HG03280 (cell line): ENCODE results near the gene CLEC20A.
"Not testable (repeated sequence)": the region's sequence is repeated elsewhere in the genome, so short reads cannot be mapped to it uniquely, and the experiment has no call there.

ENCODE experiments used
- ATAC-seq: cut with Tn5 transposase; IDR thresholded peaks from one replicate; pipeline ENCODE4 v1.9.1; 2021; ENCODE audit warnings: mild to moderate bottlenecking, moderate library complexity; ENCODE audit not compliant: unreplicated experiment

Gene CLEC20A

GRCh38 chr1:178529364-178530036 lies 32.7 kb upstream of the CLEC20A start:
- ATAC-seq: no peak

DNA sequence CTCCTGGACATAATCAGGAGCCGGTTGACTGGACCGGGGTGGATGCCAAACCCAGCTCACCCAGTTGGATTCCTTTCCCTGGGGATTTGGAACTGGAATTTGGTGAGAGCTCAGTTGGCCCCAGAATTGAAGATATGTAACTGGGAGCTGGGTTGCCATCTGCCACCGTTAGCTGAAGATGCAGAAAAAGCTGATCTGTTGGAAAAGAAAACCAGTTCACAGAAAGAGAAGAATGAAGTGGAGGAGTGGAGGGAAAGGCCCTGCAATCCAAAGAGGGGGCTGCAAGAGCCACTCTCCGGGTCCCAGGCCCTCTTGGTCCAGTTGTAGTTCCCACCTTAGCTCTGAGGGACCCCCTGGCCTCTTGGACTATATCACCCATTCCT lies 32.2 kb upstream of the CLEC20A start:
- ATAC-seq: no peak

DNA sequence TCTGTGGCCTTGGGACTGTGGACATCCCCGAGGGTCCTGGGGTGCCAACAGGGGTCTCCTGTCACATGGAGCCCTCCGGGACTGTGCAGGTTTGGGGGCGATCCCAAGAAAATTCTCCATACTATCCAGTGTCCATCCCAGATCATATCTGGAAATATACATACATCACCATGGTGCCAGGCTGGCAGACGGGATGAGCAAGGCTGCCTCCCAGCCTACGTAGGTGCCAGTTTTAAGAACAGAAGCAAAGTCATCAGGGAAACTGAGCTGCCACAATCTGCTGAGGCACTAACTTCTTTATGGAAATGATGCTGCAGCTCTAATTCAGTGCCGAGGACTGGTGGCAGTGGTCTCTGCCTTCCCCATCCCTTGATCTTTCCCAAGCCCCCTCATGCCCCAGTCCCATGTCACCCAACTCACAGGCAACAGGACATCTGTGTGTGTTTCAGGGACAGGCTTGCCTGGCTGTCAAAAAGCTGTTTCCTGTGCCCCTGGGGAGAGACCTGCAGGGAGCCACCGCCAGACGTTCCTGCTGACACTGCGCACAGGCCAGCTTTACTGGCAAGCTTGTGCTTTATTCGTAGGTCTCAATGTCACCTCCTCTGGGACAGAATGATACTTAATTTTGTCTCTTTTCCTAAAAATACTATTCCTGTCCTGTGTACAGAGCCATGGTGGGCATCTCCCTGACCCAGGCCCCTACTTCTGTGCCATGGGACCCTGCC lies 31.6 kb upstream of the CLEC20A start:
- no peak for ATAC-seq

- ATAC-seq: no peak
Observed at GRCh38 chr1:178527117-178527516, 30.4 kb upstream of the CLEC20A start.

DNA sequence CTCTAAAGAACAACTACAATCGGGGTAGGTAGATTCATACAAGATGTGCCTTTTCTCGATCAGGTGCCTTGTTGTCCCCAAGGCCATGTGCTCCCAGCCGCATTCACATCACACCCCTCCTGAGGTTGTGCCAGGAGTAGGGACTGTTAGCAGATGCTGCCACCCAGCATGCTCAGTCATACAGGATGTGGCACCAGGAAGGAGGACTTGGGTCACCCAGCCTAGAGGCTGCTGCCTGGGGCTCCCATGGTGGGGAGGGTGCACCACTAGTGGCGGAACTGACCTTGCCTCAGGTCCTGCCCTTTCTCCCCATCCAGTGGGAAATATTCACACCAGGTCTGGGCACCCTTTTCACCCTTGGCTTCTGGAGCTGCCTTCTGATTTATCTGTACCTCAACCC lies 24.5 kb upstream of the CLEC20A start:
- ATAC-seq: no peak

GRCh38 chr1:178520803-178521202 lies 24.0 kb upstream of the CLEC20A start:
- ATAC-seq: no peak

GRCh38 chr1:178518894-178519293 lies 22.1 kb upstream of the CLEC20A start:
- ATAC-seq: no peak

- no peak for ATAC-seq
Observed at GRCh38 chr1:178516110-178516509, 19.3 kb upstream of the CLEC20A start.

DNA sequence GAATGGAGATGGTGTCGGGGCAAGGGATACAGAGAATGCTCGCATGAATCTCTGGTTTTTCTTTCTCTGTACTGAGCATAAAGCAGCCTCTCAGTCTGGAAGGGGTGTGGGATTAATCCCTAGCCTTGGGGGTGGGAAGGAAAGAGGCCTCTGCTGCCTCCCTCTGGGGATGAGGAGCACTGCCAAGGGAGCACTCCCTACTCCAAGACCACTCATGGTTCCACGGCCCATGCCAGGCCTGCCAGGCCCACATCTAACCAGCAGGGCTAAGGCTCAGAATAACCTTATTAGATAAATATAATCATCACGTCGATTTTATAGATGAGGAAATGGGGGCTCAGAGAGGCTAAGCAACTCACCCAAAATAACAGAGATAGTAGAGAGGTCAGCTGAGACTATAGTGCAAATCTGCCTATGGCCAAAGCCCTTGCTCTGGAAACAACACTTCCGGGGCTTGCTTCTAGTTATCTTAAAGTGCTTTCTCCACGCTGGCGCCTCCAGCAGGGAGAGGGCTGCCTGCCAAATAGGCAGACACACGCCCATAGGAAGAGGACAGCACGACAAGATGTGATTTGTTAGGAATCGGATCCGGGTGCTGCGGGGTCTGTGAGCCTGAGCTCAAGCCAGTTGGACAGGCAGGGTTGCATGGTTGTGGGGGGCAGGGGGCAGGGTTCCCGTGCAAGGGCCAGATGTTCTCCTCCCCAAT lies 16.7 kb upstream of the CLEC20A start:
- ATAC-seq: no peak

DNA sequence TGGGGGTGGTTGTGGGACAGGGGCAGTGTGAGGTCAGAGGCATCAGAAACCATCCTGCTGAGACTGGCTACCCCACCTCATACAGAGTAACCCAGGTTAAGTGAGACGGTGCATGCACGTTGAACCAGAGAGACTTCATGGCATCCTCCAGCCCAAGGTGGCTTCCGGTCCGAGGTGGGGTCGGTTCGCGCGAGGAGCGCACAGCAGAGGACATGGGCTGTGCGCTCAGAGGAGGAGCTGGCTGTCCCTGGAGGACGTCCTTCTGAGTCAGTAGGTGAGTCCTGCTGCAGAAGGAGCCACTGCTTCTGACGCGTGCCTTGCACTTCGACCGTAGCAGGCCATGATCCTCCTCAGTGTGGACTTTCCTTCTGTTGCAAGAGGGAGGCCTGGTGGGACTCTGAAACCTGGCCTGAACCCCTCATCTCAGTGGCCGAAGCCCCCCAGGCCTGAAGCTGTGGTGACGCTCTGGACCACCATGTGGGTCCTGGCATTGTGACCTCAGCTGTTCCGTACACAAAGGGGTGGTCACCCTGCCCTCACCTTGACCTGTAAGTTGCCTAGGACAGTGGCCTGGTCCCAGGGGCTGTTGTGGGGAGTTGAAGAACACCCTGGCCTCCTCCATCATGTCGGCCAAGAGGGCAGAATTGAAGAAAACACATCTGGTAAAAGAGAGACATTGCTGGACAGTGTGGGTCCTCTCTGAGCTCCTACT lies 16.0 kb upstream of the CLEC20A start, which contains the start of gene TEX35:
TEX35 (plus strand) TSS at position 544 of the 712 bp plus-strand sequence; CDS start at position 624, 80 bp downstream.
- ATAC-seq: no peak

DNA sequence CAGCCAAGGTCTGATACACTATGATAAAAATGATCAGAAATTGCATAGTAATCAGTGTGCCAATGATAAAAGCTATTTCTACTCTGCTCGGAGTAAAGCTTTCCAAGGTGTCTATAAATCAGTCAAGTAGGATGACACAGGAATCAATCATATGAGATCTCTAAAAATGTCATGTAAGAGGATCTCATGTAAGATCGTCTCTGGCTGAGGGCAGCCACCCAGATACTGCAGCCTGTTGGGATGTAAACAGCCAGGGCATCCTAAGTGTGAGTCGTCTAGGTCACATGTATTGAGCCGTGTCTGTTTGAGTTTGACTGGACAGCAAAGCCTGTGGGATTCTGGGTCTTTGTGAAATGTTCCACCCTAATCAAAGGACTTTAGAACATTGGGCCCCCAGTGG lies 13.4 kb upstream of the CLEC20A start:
- no peak for ATAC-seq

GRCh38 chr1:178509414-178510007 lies 12.7 kb upstream of the CLEC20A start:
- no peak for ATAC-seq

- no peak for ATAC-seq
Observed at GRCh38 chr1:178506669-178507068, 9.9 kb upstream of the CLEC20A start.

- ATAC-seq: no peak
Observed at GRCh38 chr1:178506177-178506576, 9.4 kb upstream of the CLEC20A start.

- ATAC-seq: no peak
Observed at GRCh38 chr1:178504286-178504685, 7.5 kb upstream of the CLEC20A start.

- ATAC-seq: no peak
Observed at GRCh38 chr1:178503849-178504248, 7.1 kb upstream of the CLEC20A start.

GRCh38 chr1:178503316-178503715 lies 6.6 kb upstream of the CLEC20A start:
- ATAC-seq: not testable (repeated sequence)

DNA sequence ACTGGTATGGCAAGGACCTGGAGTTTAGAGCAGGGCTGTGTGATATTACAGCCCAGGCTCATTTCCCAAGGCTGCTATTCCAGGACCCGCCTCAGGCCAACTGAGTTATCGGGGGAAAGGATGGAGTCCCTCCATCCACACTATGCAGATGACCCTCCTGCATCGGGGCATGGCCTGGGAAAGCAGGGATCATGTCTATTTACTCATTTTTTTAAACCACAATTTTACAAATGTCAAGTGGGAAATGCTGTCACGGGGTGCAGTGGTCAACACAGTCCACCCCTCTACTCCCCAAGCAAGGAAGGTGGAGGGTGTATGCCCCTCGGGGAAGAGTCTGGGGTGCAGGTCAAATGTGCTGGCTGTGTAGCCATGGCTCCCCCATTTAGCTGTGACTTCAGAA lies 6.1 kb upstream of the CLEC20A start:
- no peak for ATAC-seq

DNA sequence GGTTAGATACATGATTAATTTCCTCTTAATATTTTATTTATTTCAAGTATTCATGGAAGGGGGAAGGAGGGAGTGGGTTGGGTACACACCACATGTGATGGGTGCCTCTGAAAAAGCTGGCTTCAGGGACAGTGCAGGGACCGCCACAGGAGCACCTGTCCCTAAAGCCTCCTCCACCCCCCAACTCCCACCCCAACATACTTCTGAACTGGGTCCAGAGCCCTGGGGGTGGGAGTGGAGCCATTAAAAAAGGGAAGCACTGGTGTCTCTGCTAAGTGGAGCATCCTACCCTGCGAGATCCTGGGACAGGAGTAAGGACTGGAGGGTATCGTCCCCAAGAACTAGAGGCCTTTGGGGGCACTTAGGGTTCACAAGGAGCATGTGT lies 5.6 kb upstream of the CLEC20A start:
- no peak for ATAC-seq

DNA sequence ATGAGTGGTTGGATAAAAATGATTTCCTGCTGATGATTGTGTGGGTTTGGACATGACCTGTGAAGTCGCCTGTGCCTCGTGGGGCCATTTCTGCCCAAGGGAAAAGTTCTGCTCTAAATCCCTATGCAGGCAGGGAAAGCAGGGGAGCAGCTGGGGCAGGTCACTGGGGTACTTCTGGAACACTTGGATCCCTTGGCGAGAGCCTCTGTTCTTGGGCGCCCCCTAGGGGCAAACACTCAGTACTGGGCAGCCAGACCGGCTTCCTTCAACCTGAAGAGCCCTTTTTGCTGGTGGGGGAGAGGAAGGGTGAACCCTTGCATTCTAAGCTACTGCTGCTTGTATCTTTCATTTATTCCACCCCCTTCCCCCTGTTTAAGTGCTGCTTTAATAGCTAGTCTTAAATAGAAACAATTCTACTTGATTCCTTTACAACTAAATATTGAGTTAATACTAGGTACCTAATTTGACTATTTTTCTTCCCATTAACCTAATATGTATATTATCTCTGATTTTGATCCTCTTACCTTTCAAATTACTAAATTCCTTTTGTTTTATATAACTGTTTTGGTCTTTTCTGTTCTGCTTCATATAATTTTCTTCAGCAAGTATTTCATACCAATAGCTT lies 5.1 kb upstream of the CLEC20A start:
- ATAC-seq: peak; percentile 78
